NT2/D1 (cell line): ENCODE data around the gene KDM2A.

Source experiments
- DNase-seq: peaks from one replicate; pipeline ENCODE4 v3.0.0-alpha.2; 2011; ENCODE audit warnings: low read depth, low spot score
- H3K27me3 ChIP-seq: 2 replicates; pipeline ENCODE4 v1.6.0; 2011; ENCODE audit warnings: mild to moderate bottlenecking; ENCODE audit not compliant: insufficient read length, insufficient read depth
- H3K36me3 ChIP-seq: 2 replicates; pipeline ENCODE4 v1.6.1; 2011; ENCODE audit warnings: mild to moderate bottlenecking, low read length, mixed read lengths; ENCODE audit not compliant: insufficient read depth, insufficient read length
- H3K4me1 ChIP-seq: 2 replicates; pipeline ENCODE4 v1.5.1; 2011; ENCODE audit not compliant: insufficient read depth, insufficient read length
- H3K4me3 ChIP-seq: 2 replicates; pipeline ENCODE4 v1.5.1; 2011; ENCODE audit warnings: low read depth; ENCODE audit not compliant: insufficient read length
- H3K9ac ChIP-seq: 2 replicates; pipeline ENCODE4 v1.6.0; 2011; ENCODE audit warnings: low read depth; ENCODE audit not compliant: insufficient read length
- H3K9me3 ChIP-seq: 2 replicates; pipeline ENCODE4 v1.5.1; 2011; ENCODE audit warnings: mild to moderate bottlenecking, low read length; ENCODE audit not compliant: insufficient read depth
- SUZ12 ChIP-seq: IDR thresholded peaks from 2 replicates; pipeline ENCODE4 v1.6.1; 2011; ENCODE audit not compliant: insufficient read length, insufficient read depth; ENCODE audit errors: extremely low read depth
- YY1 ChIP-seq: IDR thresholded peaks from 2 replicates; pipeline ENCODE4 v1.6.1; 2011; ENCODE audit not compliant: insufficient read length, insufficient read depth
- ZNF274 ChIP-seq: IDR thresholded peaks from 2 replicates; pipeline ENCODE4 v1.6.1; 2011; ENCODE audit warnings: mild to moderate bottlenecking, low read depth, low read length

KDM2A gene

DNA sequence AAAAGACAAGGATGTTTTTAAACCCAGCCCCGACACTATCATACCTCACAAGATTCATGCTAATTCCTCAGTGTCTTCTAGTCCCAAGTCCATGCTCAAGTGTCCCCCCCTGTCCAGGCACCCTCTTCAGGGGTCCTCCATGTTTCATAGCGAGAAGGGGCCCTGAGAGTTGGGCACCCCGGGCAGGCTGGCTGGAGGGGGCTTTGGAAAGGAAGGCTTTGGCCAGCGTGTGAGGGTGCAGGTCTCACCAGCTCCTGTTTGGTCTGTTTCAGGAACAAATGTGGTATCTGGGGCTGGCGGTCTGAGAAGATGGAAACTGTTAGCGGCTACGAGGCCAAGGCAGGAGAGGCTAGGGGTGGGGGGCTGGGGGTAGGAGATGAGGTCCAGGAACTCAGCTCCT lies 179.7 kb downstream of the KDM2A start:
- peaks cover 16% of the 10 kb centered on the region for H3K4me1 ChIP-seq
- no peak for DNase-seq
- H3K36me3 ChIP-seq = peaks cover 57% of the 10 kb centered on the region
- peaks cover 27% of the 10 kb centered on the region for H3K9me3 ChIP-seq
- TF ChIP-seq YY1 = no peak
- H3K9ac ChIP-seq = no peak overlapping the region
- no peaks in the 10 kb centered on the region for H3K27me3 ChIP-seq
- H3K4me3 ChIP-seq = no peak overlapping the region

GRCh38 chr11:67299471-67300191 lies 180.6 kb downstream of the KDM2A start:
- no peaks in the 10 kb centered on the region for H3K27me3 ChIP-seq
- H3K36me3 ChIP-seq = peaks cover 51% of the 10 kb centered on the region
- H3K4me1 ChIP-seq = peaks cover 23% of the 10 kb centered on the region
- H3K9ac ChIP-seq = no peak overlapping the region
- peaks cover 22% of the 10 kb centered on the region for H3K9me3 ChIP-seq
- no peak overlapping the region for H3K4me3 ChIP-seq
- DNase-seq = no peak
- TF ChIP-seq ZNF274 (no peak), YY1 (no peak), SUZ12 (no peak)

- no peak overlapping the region for H3K4me3 ChIP-seq
- H3K9ac ChIP-seq = no peak overlapping the region
- H3K36me3 ChIP-seq = peaks cover 48% of the 10 kb centered on the region
- no peak for DNase-seq
- H3K9me3 ChIP-seq = peaks cover 15% of the 10 kb centered on the region
- no peaks in the 10 kb centered on the region for H3K27me3 ChIP-seq
- TF ChIP-seq SUZ12 (no peak), ZNF274 (no peak), YY1 (no peak)
- H3K4me1 ChIP-seq = peaks cover 26% of the 10 kb centered on the region
Observed at GRCh38 chr11:67300256-67300755, 181.2 kb downstream of the KDM2A start.

- TF ChIP-seq YY1 (no peak), ZNF274 (no peak), SUZ12 (no peak)
- DNase-seq = no peak
- peak overlapping the region; percentile 79 for H3K9ac ChIP-seq
Observed at GRCh38 chr11:67300756-67301312, 181.8 kb downstream of the KDM2A start.

GRCh38 chr11:67301313-67301921 lies 182.4 kb downstream of the KDM2A start:
- Histone ChIP-seq H3K4me3 (peak overlapping the region; percentile 95), H3K36me3 (peaks cover 47% of the 10 kb centered on the region), H3K9me3 (peaks cover 4% of the 10 kb centered on the region), H3K9ac (peak overlapping the region; percentile 79), H3K27me3 (no peaks in the 10 kb centered on the region), H3K4me1 (peaks cover 26% of the 10 kb centered on the region)
- no peak for DNase-seq
- TF ChIP-seq ZNF274 = no peak
- TF ChIP-seq SUZ12 = no peak
- no peak for TF ChIP-seq YY1

More at GRCh38 chr11:67300756-67301312, 181.8 kb downstream of the KDM2A start:
- Histone ChIP-seq H3K9me3 (peaks cover 10% of the 10 kb centered on the region), H3K4me3 (no peak overlapping the region), H3K4me1 (peaks cover 26% of the 10 kb centered on the region), H3K27me3 (no peaks in the 10 kb centered on the region), H3K36me3 (peaks cover 48% of the 10 kb centered on the region)

DNA sequence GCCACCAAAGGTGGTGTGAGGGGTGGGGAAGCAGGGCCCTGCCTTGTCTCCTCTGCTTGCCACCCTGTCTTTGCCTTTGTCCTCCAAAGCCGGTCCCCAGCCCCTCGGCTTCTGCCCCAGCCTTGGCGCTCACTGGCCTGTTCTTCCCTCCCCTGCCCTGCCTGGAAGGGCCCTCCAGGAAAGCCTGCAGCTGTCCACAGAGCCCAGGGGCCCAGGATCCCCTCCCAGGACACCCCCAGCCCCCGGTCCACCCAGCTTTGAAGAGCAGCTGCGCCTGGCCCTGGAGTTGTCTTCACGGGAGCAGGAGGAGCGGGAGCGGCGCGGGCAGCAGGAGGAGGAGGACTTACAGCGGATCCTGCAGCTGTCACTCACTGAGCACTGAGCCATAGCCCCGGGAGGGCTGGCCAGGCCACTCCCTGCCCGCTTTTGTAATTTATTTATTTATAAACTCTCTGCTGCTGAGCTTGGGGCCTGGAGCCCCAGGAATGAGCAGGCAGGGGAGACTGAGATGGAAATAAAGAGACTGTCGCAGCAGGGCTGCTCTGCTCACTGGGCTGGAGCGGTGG lies 183.0 kb downstream of the KDM2A start:
- H3K9me3 ChIP-seq = no peaks in the 10 kb centered on the region
- no peaks in the 10 kb centered on the region for H3K27me3 ChIP-seq
- H3K4me1 ChIP-seq = peaks cover 27% of the 10 kb centered on the region
- TF ChIP-seq YY1 (no peak), SUZ12 (no peak), ZNF274 (no peak)
- peak overlapping the region; percentile 79 for H3K9ac ChIP-seq
- peak; percentile 61 for DNase-seq
- H3K4me3 ChIP-seq = peak overlapping the region; percentile 95
- peaks cover 48% of the 10 kb centered on the region for H3K36me3 ChIP-seq
